ENCODE data around the gene RER1. TPM values are rescaled to one million over a fixed set of nuclear protein-coding genes. Genes with fewer than 3 reads are reported as not detected.

Gene RER1
- total RNA-seq, 1 experiment from 2014 or later = 110 TPM

DNA sequence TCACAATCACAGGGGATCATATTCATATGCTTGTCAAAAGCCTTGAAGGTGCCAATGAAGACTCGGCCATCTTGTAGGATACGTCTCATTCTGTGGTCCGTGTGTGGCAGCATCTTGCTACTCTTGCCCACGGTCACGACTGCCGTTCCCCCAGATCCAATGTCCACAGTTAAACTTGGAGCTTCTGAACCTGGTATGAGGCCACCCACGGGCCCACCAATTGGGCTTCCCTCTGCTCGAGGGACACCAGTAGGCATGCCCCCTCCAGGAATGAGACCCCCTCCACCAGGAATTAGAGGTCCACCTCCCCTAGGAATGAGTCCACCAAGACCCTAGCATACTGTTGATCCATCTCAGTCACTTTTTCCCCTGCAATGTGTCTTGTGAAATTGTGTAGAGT, 39.9 kb upstream of the RER1 start:
- no peak overlapping the region for H2BK120ac ChIP-seq (ENCODE audit: low read depth, low read length, poor library complexity, severe bottlenecking)
- no CpG with 5 or more reads among the region's 8 CpGs for WGBS (ENCODE audit: extremely low coverage, insufficient read length, low lambda C conversion rate)
- no peak overlapping the region for H3K23ac ChIP-seq (ENCODE audit: insufficient read length, low read depth, low read length)
- no peak overlapping the region for H3K27ac ChIP-seq (ENCODE audit: insufficient read length, low read depth, low read length)
- H3K14ac ChIP-seq (ENCODE audit: insufficient read depth, low read length) = no peak overlapping the region
- H4K91ac ChIP-seq (ENCODE audit: insufficient read length, low read depth, low read length) = no peak overlapping the region
- H3K4me1 Mint-ChIP-seq = peaks cover 0 to 9% of the 10 kb centered on the region in 2 experiments; a peak in 1 of 4 replicates
- no peaks in the 10 kb centered on the region for H4K20me1 ChIP-seq (ENCODE audit: control insufficient read depth, insufficient read depth, insufficient read length)
- no peaks in the 10 kb centered on the region for H3K23me2 ChIP-seq (ENCODE audit: insufficient read length, low read depth, low read length, poor library complexity, severe bottlenecking)
- H3K4me3 Mint-ChIP-seq = no peak overlapping the region
- no peak overlapping the region for H3K27ac Mint-ChIP-seq
- H2BK20ac ChIP-seq (ENCODE audit: low read depth, low read length, poor library complexity, severe bottlenecking) = no peak overlapping the region
- no peak overlapping the region for H2BK5ac ChIP-seq (ENCODE audit: insufficient read length, low read length)
- no peak overlapping the region for H2AFZ ChIP-seq (ENCODE audit: low read length)
- no peak overlapping the region for H3K4ac ChIP-seq (ENCODE audit: low read depth, low read length)
- H4K5ac ChIP-seq (ENCODE audit: insufficient read length, low read depth, low read length) = no peak overlapping the region
- no peaks in the 10 kb centered on the region for H3K27me3 ChIP-seq (ENCODE audit: insufficient read depth, low read length)
- no peaks in the 10 kb centered on the region for H3K79me1 ChIP-seq (ENCODE audit: insufficient read depth, low read depth, low read length, poor library complexity, severe bottlenecking)
- H3K9me3 ChIP-seq (ENCODE audit: control insufficient read depth, low read depth, low read length) = no peaks in the 10 kb centered on the region
- H3K18ac ChIP-seq (ENCODE audit: insufficient read length, low read depth, low read length) = no peak overlapping the region
- no peak overlapping the region for H3T11ph ChIP-seq (ENCODE audit: low read length)
- no peaks in the 10 kb centered on the region for H3K4me1 ChIP-seq (ENCODE audit: insufficient read depth, low read length)
- H3K36me3 Mint-ChIP-seq (ENCODE audit: insufficient read depth in 1 of 3, low read depth in 3 of 3) = no peaks in the 10 kb centered on the region
- H4K8ac ChIP-seq (replicated peaks; ENCODE audit: insufficient read length, low read depth, low read length) = no peak overlapping the region
- no peak overlapping the region for H2AK5ac ChIP-seq (ENCODE audit: insufficient read length, low read length)
- H3K79me2 ChIP-seq (ENCODE audit: insufficient read depth, low read length) = no peaks in the 10 kb centered on the region
- H2BK15ac ChIP-seq (ENCODE audit: low read depth, low read length) = no peak overlapping the region
- no peaks in the 10 kb centered on the region for H3K27me3 Mint-ChIP-seq (ENCODE audit: low read depth)
- TF ChIP-seq, protein P1, sequence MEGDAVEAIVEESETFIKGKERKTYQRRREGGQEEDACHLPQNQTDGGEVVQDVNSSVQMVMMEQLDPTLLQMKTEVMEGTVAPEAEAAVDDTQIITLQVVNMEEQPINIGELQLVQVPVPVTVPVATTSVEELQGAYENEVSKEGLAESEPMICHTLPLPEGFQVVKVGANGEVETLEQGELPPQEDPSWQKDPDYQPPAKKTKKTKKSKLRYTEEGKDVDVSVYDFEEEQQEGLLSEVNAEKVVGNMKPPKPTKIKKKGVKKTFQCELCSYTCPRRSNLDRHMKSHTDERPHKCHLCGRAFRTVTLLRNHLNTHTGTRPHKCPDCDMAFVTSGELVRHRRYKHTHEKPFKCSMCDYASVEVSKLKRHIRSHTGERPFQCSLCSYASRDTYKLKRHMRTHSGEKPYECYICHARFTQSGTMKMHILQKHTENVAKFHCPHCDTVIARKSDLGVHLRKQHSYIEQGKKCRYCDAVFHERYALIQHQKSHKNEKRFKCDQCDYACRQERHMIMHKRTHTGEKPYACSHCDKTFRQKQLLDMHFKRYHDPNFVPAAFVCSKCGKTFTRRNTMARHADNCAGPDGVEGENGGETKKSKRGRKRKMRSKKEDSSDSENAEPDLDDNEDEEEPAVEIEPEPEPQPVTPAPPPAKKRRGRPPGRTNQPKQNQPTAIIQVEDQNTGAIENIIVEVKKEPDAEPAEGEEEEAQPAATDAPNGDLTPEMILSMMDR (conservative IDR thresholded peaks at IDR 0.05) = no peak
- H3K9ac ChIP-seq (ENCODE audit: extremely low read depth, insufficient read length, low read length) = no peak overlapping the region
- DNase-seq = no peak
- H2BK12ac ChIP-seq (ENCODE audit: insufficient read length, low read depth, low read length) = no peak overlapping the region
- no peak overlapping the region for H3K4me2 ChIP-seq (ENCODE audit: insufficient read depth, insufficient read length, low read length)
- no peak overlapping the region for H3K56ac ChIP-seq (ENCODE audit: insufficient read length, low read depth, low read length)
- H3K9me3 Mint-ChIP-seq = no peaks in the 10 kb centered on the region
